SK-N-SH treated with all-trans-retinoic acid at 6 μM for 48 hours (cell line): ENCODE results near the gene GVQW3.

Source experiments
- ARNTL ChIP-seq: fragments of 450-650 bp; formaldehyde crosslinking; IDR thresholded peaks from 2 replicates; pipeline ENCODE4 v1.5.0; 2020; ENCODE audit warnings: low read depth, mild to moderate bottlenecking, moderate library complexity, borderline replicate concordance
- BACH2 ChIP-seq: fragments of 250-450 bp; sonication (Bioruptor Pico); IDR thresholded peaks from 2 replicates; pipeline ENCODE4 v1.9.0; 2021; ENCODE audit warnings: mild to moderate bottlenecking, borderline replicate concordance
- ISL1 ChIP-seq: fragments of 250-450 bp; sonication (Bioruptor Pico); IDR thresholded peaks from 2 replicates; pipeline ENCODE4 v2.1.2; 2022; ENCODE audit warnings: mild to moderate bottlenecking, moderate library complexity
- OSR1 ChIP-seq: fragments of 250-450 bp; sonication (Bioruptor Pico); IDR thresholded peaks from 2 replicates; pipeline ENCODE4 v1.8.0; 2022; ENCODE audit warnings: moderate library complexity, mild to moderate bottlenecking, inconsistent platforms
- ZFP3 ChIP-seq: fragments of 250-450 bp; sonication (Bioruptor Pico); IDR thresholded peaks from 2 replicates; pipeline ENCODE4 v1.5.0; 2020; ENCODE audit warnings: mild to moderate bottlenecking, moderate library complexity
- ZNF8 ChIP-seq: fragments of 450-650 bp; formaldehyde crosslinking; IDR thresholded peaks from 2 replicates; pipeline ENCODE4 v1.5.0; 2020; ENCODE audit warnings: mild to moderate bottlenecking, moderate library complexity

DNA sequence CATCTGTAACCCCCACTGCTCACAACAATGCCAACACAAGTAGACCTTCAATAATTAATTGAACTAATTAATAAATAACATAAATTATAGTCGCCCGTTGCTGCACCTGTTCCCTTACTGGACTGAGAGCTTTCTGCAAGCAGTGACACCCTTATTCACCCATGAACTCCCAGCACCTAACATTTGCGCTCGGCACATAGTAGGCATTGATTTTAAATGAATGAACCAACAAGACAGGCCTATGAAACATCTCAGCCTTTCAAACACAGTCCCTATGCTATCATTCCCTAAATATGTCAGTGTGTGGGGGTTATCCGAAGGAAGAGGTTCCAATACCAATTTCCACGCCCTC is 1.3 kb upstream of the GVQW3 start:
- TF ChIP-seq ZNF8 (CRISPR knock-in tag) (no peak), OSR1 (CRISPR knock-in tag) (no peak), ISL1 (CRISPR knock-in tag) (no peak), ARNTL (CRISPR knock-in tag) (no peak), ZFP3 (CRISPR knock-in tag) (no peak), BACH2 (CRISPR knock-in tag) (no peak)
